DND-41 (cell line): ENCODE measurements around the gene VSIG10.

Experiments
- ATAC-seq: fragments of 200-7000 bp; cut with Tn5 transposase; 3 replicates; pipeline ENCODE4 v1.9.1; 2021; ENCODE audit warnings: low read depth; ENCODE audit not compliant: insufficient read depth
- DNase-seq: peaks from one replicate; pipeline ENCODE4 v3.0.0-alpha.2; 2020
- H2AFZ ChIP-seq: 2 replicates; pipeline ENCODE4 v1.6.0; 2012; ENCODE audit warnings: low read depth, low read length
- H3K27ac ChIP-seq: 2 replicates; pipeline ENCODE4 v1.5.1; 2012; ENCODE audit warnings: low read length, inconsistent platforms
- H3K27me3 ChIP-seq: fragments of 200-600 bp; sonication (generic); 2 replicates; pipeline ENCODE4 v1.6.0; 2012; ENCODE audit warnings: low read length, mild to moderate bottlenecking, inconsistent platforms; ENCODE audit not compliant: insufficient read depth, poor library complexity
- H3K36me3 ChIP-seq: 2 replicates; pipeline ENCODE4 v1.5.1; 2012; ENCODE audit warnings: low read length, inconsistent platforms; ENCODE audit not compliant: insufficient read depth
- H3K4me1 ChIP-seq: 2 replicates; pipeline ENCODE4 v1.5.1; 2012; ENCODE audit warnings: mild to moderate bottlenecking, low read length; ENCODE audit not compliant: insufficient read depth
- H3K4me2 ChIP-seq: 2 replicates; pipeline ENCODE4 v1.6.0; 2012; ENCODE audit warnings: mild to moderate bottlenecking, moderate library complexity, low read length, inconsistent platforms; ENCODE audit not compliant: insufficient read depth
- H3K4me3 ChIP-seq, 2 experiments: fragments of 200-600 bp in 1 of 2; shearing (Covaris generic) in 1 of 2; 2 replicates each; pipeline ENCODE4 v1.5.1; 2012 to 2016; ENCODE audit warnings: inconsistent platforms in 2 of 2, low read length in 2 of 2, mild to moderate bottlenecking in 2 of 2, low read depth in 1 of 2, moderate library complexity in 1 of 2
- H3K79me2 ChIP-seq: 2 replicates; pipeline ENCODE4 v1.6.0; 2012; ENCODE audit warnings: low read length, inconsistent platforms; ENCODE audit not compliant: insufficient read depth
- H3K9ac ChIP-seq: 2 replicates; pipeline ENCODE4 v1.6.0; 2012; ENCODE audit warnings: low read depth, mild to moderate bottlenecking, inconsistent platforms, low read length, moderate library complexity
- H3K9me3 ChIP-seq: 2 replicates; pipeline ENCODE4 v1.5.1; 2012; ENCODE audit warnings: low read length, moderate library complexity, mild to moderate bottlenecking, inconsistent platforms; ENCODE audit not compliant: insufficient read depth, severe bottlenecking
- H4K20me1 ChIP-seq: 2 replicates; pipeline ENCODE4 v1.6.0; 2012; ENCODE audit warnings: low read length; ENCODE audit not compliant: insufficient read depth
- CTCF ChIP-seq: IDR thresholded peaks from 2 replicates; pipeline ENCODE4 v1.5.1; 2012; ENCODE audit warnings: borderline replicate concordance, low read length, moderate library complexity, mild to moderate bottlenecking; ENCODE audit not compliant: poor library complexity, severe bottlenecking; ENCODE audit errors: extremely low read depth
- EZH2 ChIP-seq: IDR thresholded peaks from 3 replicates; pipeline ENCODE4 v1.6.1; 2012; ENCODE audit warnings: borderline replicate concordance, low read depth, mild to moderate bottlenecking, moderate library complexity, low read length, inconsistent platforms; ENCODE audit not compliant: severe bottlenecking

Gene VSIG10

GRCh38 chr12:118125743-118126118 lies 21.9 kb upstream of the VSIG10 start:
- no peaks in the 10 kb centered on the region for H3K27me3 ChIP-seq
- H3K79me2 ChIP-seq, result peaks cover 4% of the 10 kb centered on the region; the same call in 1 of the 2 replicates
- H3K36me3 ChIP-seq, result peaks cover 3% of the 10 kb centered on the region; the same call in 1 of the 2 replicates
- H4K20me1 ChIP-seq, result no peaks in the 10 kb centered on the region
- no peak for TF ChIP-seq CTCF
- no peak for TF ChIP-seq EZH2
- H3K4me3 ChIP-seq, result no peak overlapping the region
- no peak overlapping the region for H2AFZ ChIP-seq
- ATAC-seq, result no peak
- no peak for DNase-seq
- peaks cover 6% of the 10 kb centered on the region for H3K4me1 ChIP-seq
- no peak overlapping the region for H3K4me2 ChIP-seq
- H3K9me3 ChIP-seq, result no peaks in the 10 kb centered on the region
- H3K27ac ChIP-seq, result no peak overlapping the region
- no peak overlapping the region for H3K9ac ChIP-seq

DNA sequence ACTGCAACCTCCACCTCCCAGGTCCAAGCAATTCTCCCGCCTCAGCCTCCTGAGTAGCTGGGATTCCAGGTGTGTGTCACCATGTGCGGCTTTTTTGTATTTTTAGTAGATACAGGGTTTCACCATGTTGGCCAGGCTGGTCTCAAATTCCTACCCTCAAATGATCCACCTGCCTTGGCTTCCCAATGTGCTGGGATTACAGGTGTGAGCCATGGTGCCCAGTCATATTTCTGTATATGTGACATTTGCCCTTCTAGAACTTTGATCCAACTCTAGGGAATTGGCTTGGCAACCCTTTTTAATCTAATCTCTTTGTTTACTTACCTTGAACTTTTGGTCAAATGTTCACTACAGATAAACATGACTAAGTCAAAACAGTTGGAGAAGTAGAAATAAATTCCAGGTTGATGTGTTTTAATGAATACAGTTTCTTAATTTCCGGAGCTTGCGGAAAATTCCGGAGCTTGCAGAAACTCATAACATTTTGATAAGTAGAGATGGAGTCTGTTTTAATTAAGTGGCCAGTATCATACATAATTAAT lies 20.6 kb upstream of the VSIG10 start:
- Histone ChIP-seq H3K36me3 (peaks cover 3% of the 10 kb centered on the region; the same call in 1 of the 2 replicates), H3K4me1 (peaks cover 9% of the 10 kb centered on the region), H3K27ac (no peak overlapping the region), H3K79me2 (peaks cover 4% of the 10 kb centered on the region; the same call in 1 of the 2 replicates), H3K27me3 (no peaks in the 10 kb centered on the region), H2AFZ (no peak overlapping the region), H3K9me3 (no peaks in the 10 kb centered on the region), H4K20me1 (no peaks in the 10 kb centered on the region), H3K4me2 (no peak overlapping the region), H3K9ac (no peak overlapping the region), H3K4me3 (no peak overlapping the region)
- ATAC-seq (no peak), DNase-seq (no peak)
- TF ChIP-seq CTCF (no peak), EZH2 (no peak)

- H3K36me3 ChIP-seq, result peaks cover 3% of the 10 kb centered on the region; the same call in 1 of the 2 replicates
- H3K4me3 ChIP-seq, result no peak overlapping the region
- no peak overlapping the region for H3K27ac ChIP-seq
- H3K9ac ChIP-seq, result no peak overlapping the region
- TF ChIP-seq CTCF (no peak), EZH2 (no peak)
- H3K9me3 ChIP-seq, result no peaks in the 10 kb centered on the region
- H3K4me1 ChIP-seq, result peaks cover 9% of the 10 kb centered on the region
- no peaks in the 10 kb centered on the region for H3K27me3 ChIP-seq
- no peak overlapping the region for H2AFZ ChIP-seq
- no peaks in the 10 kb centered on the region for H4K20me1 ChIP-seq
- H3K79me2 ChIP-seq, result no peaks in the 10 kb centered on the region
- no peak overlapping the region for H3K4me2 ChIP-seq
- ATAC-seq (no peak), DNase-seq (no peak)
Measured at GRCh38 chr12:118122264-118122663, 18.5 kb upstream of the VSIG10 start.
